GM18867 (cell line): ENCODE data around the gene PSMD10.
A peak's percentile ranks its signal among the peaks of the same experiment; 100 is the strongest.

Experiments used
- ATAC-seq: cut with Tn5 transposase; IDR thresholded peaks from one replicate; pipeline ENCODE4 v1.9.1; 2021; ENCODE audit warnings: mild to moderate bottlenecking, moderate library complexity; ENCODE audit not compliant: unreplicated experiment

PSMD10 gene

DNA sequence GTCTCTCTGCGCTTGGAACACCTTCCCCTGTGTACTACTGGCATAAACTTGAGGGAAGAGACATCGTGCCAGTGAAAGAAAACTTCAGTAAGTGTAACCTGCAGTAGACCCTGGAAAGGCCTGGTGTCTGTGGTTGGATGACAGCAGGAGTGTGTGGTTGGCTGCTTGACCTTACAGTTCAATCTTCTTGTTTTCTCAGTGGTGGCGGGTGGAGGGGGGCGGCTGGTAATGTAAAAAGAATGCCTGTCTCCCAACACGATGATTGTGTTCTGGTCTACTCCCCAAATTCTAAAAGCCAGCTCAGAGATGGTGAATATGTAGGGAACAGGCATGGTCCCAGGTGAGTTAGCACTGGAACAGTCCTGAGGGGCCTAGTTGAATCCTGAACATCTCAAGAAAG, 18.6 kb downstream of the PSMD10 start:
- no peak for ATAC-seq

DNA sequence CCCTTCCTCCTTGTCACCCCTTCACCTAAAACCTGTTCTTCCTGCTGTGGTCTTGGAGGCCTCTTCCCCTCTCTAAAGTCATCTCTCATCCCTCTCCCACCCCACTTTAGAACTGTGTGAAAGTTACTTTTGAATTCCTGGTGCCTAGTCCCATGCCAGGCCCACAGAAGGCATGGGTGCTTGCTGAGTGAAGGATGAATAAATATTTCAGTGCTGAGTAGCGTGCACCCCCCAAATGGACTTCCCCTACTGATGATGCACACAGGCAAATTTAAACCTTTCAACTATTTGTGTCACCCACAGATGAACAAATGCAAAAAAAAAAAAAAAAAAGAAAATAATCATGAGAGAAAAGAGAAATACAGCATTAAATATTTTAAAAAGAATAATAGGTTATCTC, 19.8 kb downstream of the PSMD10 start:
- ATAC-seq = no peak

DNA sequence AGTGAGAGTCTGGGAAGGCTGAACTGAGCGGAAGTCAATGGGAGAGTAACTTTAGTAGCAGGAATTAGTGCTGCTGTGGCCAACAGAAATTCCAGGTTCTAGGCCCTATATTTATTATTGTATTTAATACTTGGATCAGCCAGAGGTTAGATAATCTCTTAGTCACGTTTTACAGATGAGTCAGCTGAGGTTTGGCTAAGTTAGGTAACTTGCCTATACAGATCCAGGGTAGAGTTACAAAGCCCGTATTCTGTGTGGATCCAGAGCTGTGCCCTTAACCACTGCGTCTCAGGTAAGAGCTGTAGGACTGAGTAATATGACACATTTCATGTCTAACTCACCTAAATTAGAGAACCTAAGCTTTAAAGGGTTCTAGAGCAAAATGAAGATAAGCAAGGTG, 20.5 kb downstream of the PSMD10 start:
- ATAC-seq = no peak

- ATAC-seq = no peak
Observed at GRCh38 chrX:108068121-108068520, 23.2 kb downstream of the PSMD10 start.

DNA sequence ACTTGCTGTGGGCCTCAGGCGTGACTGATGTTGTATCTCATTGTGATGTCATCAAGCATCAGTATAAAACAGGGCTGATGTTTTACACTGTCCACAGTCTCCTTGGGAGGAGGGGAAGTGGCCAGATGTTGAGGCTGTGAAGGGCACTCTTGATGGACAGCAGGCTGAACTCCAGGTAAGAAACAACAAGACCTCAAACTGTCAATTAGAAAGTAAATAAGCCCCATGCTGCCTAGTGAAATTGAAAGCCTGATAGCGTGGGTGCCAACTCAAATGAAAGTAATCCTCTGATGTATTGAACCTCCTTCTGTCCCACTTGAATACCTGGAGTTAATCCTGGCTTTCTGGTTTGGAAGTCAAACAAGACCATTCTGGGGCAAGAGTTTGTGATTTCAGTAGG, 26.7 kb downstream of the PSMD10 start:
- ATAC-seq = peak; percentile 75

DNA sequence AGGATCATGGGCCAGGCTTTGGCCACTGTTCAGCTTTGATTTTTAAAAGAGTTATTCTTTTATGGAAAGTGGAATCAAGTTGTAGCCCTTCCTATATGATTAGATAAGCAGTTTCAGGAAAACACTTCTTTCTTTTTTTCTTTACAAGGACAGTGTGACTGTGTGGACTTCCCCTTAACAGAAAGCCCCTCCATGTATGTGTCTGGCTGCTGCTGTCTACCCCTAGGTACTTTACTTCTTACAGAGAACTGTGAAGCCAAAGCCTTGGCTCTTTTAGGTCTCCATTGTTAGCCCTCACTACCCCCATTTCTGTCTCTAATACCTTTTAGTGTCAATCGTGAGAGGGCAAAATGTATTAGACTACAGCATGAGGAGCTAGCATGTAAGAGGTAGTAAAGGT, 27.3 kb downstream of the PSMD10 start:
- no peak for ATAC-seq

DNA sequence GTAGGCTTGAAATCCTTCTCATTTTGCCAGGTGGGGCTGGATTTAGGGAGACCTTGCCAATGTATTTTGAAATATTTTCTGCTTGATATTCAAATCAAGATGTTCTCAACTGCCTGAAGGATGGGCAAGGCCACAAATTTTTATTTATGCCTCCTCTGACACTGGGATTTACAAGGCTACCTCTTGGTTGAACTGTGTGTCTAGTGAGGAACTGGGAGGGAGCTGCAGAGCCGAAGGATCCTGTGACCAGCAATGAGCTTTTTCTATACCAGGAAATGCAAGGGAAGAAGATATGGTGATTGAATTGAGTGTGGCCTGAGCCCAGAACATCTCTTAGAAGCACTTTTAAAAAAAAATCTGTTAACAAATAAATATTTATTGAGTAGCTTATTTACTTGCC, 31.5 kb downstream of the PSMD10 start:
- no peak for ATAC-seq

GRCh38 chrX:108055546-108055945, 35.8 kb downstream of the PSMD10 start:
- no peak for ATAC-seq

DNA sequence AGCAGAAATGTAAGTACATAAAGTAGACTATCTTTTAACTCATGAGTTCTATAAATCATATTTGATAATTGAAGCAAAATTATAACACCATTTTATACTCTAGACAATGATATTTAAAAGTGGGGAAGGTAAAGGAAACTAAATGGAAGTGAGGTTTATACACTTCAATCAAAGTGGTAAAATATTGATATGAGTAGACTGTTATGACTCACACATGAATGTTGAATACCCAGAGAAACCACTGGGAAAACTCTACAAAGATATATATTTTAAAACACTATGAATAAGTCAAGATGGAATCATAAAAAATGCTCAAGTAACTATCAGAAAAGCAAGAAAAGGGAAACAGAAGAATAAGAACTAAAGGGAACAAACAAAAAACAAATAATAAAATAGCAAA, 38.1 kb downstream of the PSMD10 start:
- ATAC-seq = no peak

DNA sequence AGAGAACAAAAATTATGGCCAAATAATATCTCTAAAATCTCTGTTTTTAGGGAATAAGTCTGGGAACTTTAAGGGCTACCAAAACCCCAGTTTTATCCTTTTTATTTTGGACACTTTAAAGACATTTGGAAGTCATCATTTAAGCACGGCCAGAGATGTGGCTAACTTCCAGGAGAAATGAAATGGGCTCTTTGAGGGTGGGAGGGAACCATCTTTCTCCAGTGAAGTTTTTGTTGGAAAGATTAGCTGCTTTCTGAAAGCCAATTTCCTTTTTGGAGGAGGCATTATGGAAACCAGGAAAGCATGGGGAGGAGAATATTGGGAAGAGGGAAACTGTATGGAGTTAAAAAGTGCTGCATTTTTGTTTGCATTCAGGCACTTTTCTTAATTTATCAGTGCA, 41.7 kb downstream of the PSMD10 start:
- no peak for ATAC-seq

GRCh38 chrX:108044554-108045256, 46.6 kb downstream of the PSMD10 start, which contains the start of gene VSIG1:
Gene VSIG1 (plus strand): TSS chrX:108045065. CDS start chrX:108045131, 66 bp downstream.
- ATAC-seq = no peak

- ATAC-seq = no peak
Observed at GRCh38 chrX:108036298-108036973, 54.9 kb downstream of the PSMD10 start.

DNA sequence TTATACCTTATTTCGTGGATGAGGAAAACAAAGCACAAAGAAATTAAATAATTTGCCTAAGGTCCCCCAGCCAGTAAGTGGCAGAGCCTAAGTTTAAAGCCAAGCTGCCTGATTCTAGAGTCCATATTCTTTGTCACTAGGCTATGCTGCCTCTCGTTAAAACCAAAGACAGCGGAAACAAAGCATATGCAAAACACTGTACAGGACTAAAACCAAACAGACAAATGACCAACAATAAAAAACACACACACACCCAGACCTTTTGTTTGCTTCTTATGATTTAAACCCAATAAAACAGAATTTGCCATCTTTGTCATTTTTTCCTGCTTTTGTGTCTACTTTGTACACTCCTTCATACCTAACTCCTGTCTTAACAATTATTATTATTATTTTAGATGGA, 56.6 kb downstream of the PSMD10 start:
- no peak for ATAC-seq
